Occipital lobe (tissue), 2 donors: ENCODE measurements around the gene DCC. TPM values are rescaled to one million over a fixed set of nuclear protein-coding genes. Genes with fewer than 3 reads are reported as not detected.
"Not testable (repeated sequence)": the region's sequence is repeated elsewhere in the genome, so short reads cannot be mapped to it uniquely, and the experiment has no call there.

Experiments
- DNase-seq: peaks from one replicate; lab custom pipeline; 2025; lab: John Stamatoyannopoulos, UW
- total RNA-seq: library from RNA; depleted of rRNA; stranded (reverse); fragments of >200 nt; gene quantifications from one replicate; pipeline ENCODE4 v1.2.3, GENCODE V29; 2014

The DCC gene
- total RNA-seq, 1 donor from 2014 or later, result 13.6 TPM

GRCh38 chr18:52349498-52349897, 9.5 kb downstream of the DCC start:
- no peak for DNase-seq

- DNase-seq, result no peak
These were observed 12.9 kb downstream of the DCC start for GRCh38 chr18:52352920-52353319.

- DNase-seq, result no peak
These were observed 13.6 kb downstream of the DCC start for GRCh38 chr18:52353589-52353988.

GRCh38 chr18:52363861-52364260, 23.9 kb downstream of the DCC start:
- no peak for DNase-seq

GRCh38 chr18:52366851-52367250, 26.9 kb downstream of the DCC start:
- not testable (repeated sequence) for DNase-seq

- no peak for DNase-seq
These were observed 28.2 kb downstream of the DCC start for GRCh38 chr18:52367953-52368742.

- no peak for DNase-seq
These were observed 30.8 kb downstream of the DCC start for GRCh38 chr18:52370841-52371240.

- no peak for DNase-seq
These were observed 36.1 kb downstream of the DCC start for GRCh38 chr18:52376104-52376503.

GRCh38 chr18:52377094-52377493, 37.1 kb downstream of the DCC start:
- no peak for DNase-seq

- DNase-seq, result no peak
These were observed 46.3 kb downstream of the DCC start for GRCh38 chr18:52386306-52386705.

- no peak for DNase-seq
These were observed 47.2 kb downstream of the DCC start for GRCh38 chr18:52387175-52387574.

- no peak for DNase-seq
These were observed 52.0 kb downstream of the DCC start for GRCh38 chr18:52391810-52392559.

- DNase-seq, result no peak
These were observed 54.6 kb downstream of the DCC start for GRCh38 chr18:52394602-52395001.

- DNase-seq, result no peak
These were observed 55.3 kb downstream of the DCC start for GRCh38 chr18:52395146-52395852.

GRCh38 chr18:52401236-52401635, 61.2 kb downstream of the DCC start:
- no peak for DNase-seq

- DNase-seq, result no peak
These were observed 62.8 kb downstream of the DCC start for GRCh38 chr18:52402814-52403213.

GRCh38 chr18:52403291-52404021, 63.5 kb downstream of the DCC start:
- DNase-seq, result no peak

GRCh38 chr18:52408800-52409302, 68.9 kb downstream of the DCC start:
- no peak for DNase-seq

- no peak for DNase-seq
These were observed 69.7 kb downstream of the DCC start for GRCh38 chr18:52409727-52410126.

- DNase-seq, result no peak
These were observed 75.1 kb downstream of the DCC start for GRCh38 chr18:52415131-52415530.

GRCh38 chr18:52422985-52423601, 83.1 kb downstream of the DCC start:
- no peak for DNase-seq
